Nephron progenitor cell (in vitro differentiated cells): ENCODE results near the gene RPUSD4.

ENCODE experiments used
- DNase-seq: peaks from one replicate; pipeline ENCODE4 v3.0.0; 2021
- H3K27ac Mint-ChIP-seq: 2 replicates; pipeline ENCODE4 v1.8.0; 2021; ENCODE audit warnings: mild to moderate bottlenecking, moderate library complexity, mixed read lengths
- H3K27me3 Mint-ChIP-seq: 2 replicates; pipeline ENCODE4 v1.8.0; 2021; ENCODE audit warnings: mild to moderate bottlenecking, low read depth, mixed read lengths; ENCODE audit not compliant: poor library complexity
- H3K36me3 Mint-ChIP-seq: 2 replicates; pipeline ENCODE4 v1.8.0; 2021; ENCODE audit warnings: low read depth, mixed read lengths
- H3K4me1 Mint-ChIP-seq: 2 replicates; pipeline ENCODE4 v1.8.0; 2021; ENCODE audit warnings: mixed read lengths
- H3K4me3 Mint-ChIP-seq: 2 replicates; pipeline ENCODE4 v1.8.0; 2021; ENCODE audit warnings: mild to moderate bottlenecking, moderate library complexity, mixed read lengths
- H3K9me3 Mint-ChIP-seq: 2 replicates; pipeline ENCODE4 v1.8.0; 2021; ENCODE audit warnings: mild to moderate bottlenecking, moderate library complexity, mixed read lengths
- TF ChIP-seq, protein P1 (sequence below): fragments of 200-600 bp; sonication (generic); IDR thresholded peaks from 2 replicates; pipeline ENCODE4 v1.5.0; 2021; ENCODE audit warnings: antibody characterized with exemption

Gene RPUSD4

GRCh38 chr11:126173257-126173656 lies 38.2 kb downstream of the RPUSD4 start:
- no peak overlapping the region for H3K4me3 Mint-ChIP-seq
- H3K27ac Mint-ChIP-seq, result no peak overlapping the region
- no peaks in the 10 kb centered on the region for H3K9me3 Mint-ChIP-seq
- DNase-seq, result no peak
- H3K4me1 Mint-ChIP-seq, result peaks cover 16% of the 10 kb centered on the region
- peaks cover 25% of the 10 kb centered on the region for H3K27me3 Mint-ChIP-seq
- H3K36me3 Mint-ChIP-seq, result peaks cover 3% of the 10 kb centered on the region
- TF ChIP-seq, protein P1, sequence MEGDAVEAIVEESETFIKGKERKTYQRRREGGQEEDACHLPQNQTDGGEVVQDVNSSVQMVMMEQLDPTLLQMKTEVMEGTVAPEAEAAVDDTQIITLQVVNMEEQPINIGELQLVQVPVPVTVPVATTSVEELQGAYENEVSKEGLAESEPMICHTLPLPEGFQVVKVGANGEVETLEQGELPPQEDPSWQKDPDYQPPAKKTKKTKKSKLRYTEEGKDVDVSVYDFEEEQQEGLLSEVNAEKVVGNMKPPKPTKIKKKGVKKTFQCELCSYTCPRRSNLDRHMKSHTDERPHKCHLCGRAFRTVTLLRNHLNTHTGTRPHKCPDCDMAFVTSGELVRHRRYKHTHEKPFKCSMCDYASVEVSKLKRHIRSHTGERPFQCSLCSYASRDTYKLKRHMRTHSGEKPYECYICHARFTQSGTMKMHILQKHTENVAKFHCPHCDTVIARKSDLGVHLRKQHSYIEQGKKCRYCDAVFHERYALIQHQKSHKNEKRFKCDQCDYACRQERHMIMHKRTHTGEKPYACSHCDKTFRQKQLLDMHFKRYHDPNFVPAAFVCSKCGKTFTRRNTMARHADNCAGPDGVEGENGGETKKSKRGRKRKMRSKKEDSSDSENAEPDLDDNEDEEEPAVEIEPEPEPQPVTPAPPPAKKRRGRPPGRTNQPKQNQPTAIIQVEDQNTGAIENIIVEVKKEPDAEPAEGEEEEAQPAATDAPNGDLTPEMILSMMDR, result no peak

DNA sequence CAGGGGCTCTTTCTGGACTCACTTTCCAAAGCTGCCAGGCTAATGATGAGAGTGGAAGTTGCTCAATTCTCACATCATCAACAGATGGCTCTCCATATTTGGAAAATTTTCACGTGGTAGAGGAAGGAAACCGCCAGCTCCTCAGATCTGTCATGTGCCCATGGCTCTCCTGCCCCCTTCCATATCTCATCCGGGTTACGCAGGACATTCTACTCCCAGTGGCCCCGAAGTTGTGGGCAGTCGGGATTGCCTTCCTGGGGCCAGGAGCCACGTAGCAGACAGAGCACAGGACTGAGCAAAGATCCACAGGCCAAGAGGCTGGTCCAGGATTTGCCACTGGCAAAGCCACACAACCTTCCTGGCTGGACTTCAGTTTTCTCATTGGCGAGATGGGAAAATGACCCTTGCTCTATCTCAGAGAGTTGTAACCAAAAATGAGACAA lies 38.8 kb downstream of the RPUSD4 start:
- H3K36me3 Mint-ChIP-seq, result peaks cover 3% of the 10 kb centered on the region
- H3K27me3 Mint-ChIP-seq, result peaks cover 26% of the 10 kb centered on the region
- TF ChIP-seq, protein P1, result no peak

DNA sequence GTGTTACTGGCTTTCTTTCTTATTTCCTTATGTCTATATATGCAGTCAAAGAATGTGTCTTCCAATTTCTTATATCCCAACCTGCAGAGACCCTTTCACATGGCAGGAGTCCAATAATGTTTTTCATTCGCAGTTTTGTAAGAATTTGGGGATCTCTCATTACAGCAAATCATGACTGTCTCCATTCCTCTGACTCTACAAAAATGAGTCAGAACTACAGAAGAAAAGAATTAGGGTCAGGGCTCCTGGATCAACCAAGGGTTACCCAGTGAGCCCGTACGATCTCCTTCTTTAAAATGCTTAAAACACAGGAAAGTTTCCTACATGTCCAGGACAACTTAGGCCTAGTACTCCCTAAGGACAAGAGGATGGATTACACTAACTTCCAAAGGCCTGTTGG lies 42.2 kb downstream of the RPUSD4 start:
- Mint-ChIP-seq H3K4me3 (no peak overlapping the region), H3K36me3 (no peaks in the 10 kb centered on the region), H3K27me3 (peaks cover 28% of the 10 kb centered on the region), H3K9me3 (no peaks in the 10 kb centered on the region), H3K27ac (no peak overlapping the region), H3K4me1 (peaks cover 51% of the 10 kb centered on the region)
- TF ChIP-seq, protein P1, result no peak
- no peak for DNase-seq

More for the DNA sequence above, 38.8 kb downstream of the RPUSD4 start:
- Mint-ChIP-seq H3K27ac (no peak overlapping the region), H3K4me3 (no peak overlapping the region), H3K4me1 (peaks cover 17% of the 10 kb centered on the region), H3K9me3 (no peaks in the 10 kb centered on the region)
- DNase-seq, result no peak

DNA sequence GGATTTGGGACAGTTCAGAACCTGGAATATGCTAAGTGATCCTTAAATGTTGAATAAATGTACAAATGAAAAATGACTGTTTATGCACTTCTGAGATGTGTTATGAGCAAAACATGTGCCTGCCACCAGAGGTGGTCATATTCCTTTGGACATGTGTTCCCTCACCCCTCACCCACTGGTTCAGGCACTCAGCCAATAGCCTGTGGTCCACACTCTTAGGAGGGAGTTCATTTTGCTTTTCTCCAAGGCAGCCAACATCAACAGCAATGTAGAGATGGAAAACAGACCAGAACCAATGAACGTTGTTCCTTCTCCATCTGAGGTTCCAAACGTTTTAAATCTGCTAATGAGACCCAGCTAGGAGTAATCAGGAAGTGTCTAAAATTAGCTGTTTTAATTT lies 44.0 kb downstream of the RPUSD4 start:
- peaks cover 21% of the 10 kb centered on the region for H3K27me3 Mint-ChIP-seq
- TF ChIP-seq, protein P1, result no peak
- no peak overlapping the region for H3K27ac Mint-ChIP-seq
- no peaks in the 10 kb centered on the region for H3K9me3 Mint-ChIP-seq
- H3K4me1 Mint-ChIP-seq, result peaks cover 69% of the 10 kb centered on the region
- peak overlapping the region; percentile 15 for H3K4me3 Mint-ChIP-seq
- H3K36me3 Mint-ChIP-seq, result no peaks in the 10 kb centered on the region
- DNase-seq, result no peak

DNA sequence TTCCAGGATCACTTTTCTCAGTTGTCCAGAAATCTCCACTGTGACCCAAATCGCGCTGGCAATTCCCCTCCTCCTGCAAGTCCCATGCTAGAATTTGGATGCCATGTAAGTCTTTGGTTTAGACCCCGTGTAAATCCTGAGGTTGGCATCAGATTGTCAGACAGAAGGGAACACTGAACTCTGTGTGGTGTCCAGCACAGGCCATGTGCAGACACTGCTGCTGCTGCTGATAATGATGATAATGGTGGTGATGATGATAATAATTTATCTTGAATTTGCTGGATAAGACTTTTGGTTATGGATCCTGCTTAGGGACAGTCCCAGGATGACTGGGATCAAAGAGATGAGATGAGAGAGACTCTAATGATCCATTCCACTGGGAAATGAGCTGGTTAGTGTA lies 45.0 kb downstream of the RPUSD4 start:
- TF ChIP-seq, protein P1, result no peak
- H3K4me1 Mint-ChIP-seq, result peaks cover 74% of the 10 kb centered on the region
- no peaks in the 10 kb centered on the region for H3K9me3 Mint-ChIP-seq
- no peaks in the 10 kb centered on the region for H3K36me3 Mint-ChIP-seq
- peaks cover 16% of the 10 kb centered on the region for H3K27me3 Mint-ChIP-seq
- H3K4me3 Mint-ChIP-seq, result peak overlapping the region; percentile 2
- DNase-seq, result no peak
- H3K27ac Mint-ChIP-seq, result peak overlapping the region; percentile 31

DNA sequence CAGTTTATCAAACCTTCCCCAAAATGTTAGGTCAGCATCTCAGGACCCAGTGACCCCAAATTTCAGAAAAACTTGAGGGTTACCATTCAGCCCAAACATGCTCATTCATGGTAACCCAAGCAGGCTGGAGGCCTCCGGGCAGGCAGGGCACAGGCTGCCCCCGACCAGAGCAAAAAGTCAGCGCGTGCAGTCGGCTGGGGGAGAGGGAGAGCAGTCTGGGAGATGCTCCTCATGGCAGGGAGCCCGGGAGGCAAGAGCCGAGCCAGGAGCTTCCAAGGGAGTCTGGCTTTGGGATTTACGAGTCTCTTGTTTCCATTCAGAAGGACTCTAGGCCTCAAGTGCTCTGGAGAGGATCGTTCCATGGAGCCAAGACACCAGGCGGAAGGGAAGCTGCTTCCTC lies 45.7 kb downstream of the RPUSD4 start:
- Mint-ChIP-seq H3K4me3 (peak overlapping the region; percentile 65), H3K36me3 (no peaks in the 10 kb centered on the region), H3K4me1 (peaks cover 74% of the 10 kb centered on the region), H3K9me3 (no peaks in the 10 kb centered on the region), H3K27me3 (peaks cover 12% of the 10 kb centered on the region), H3K27ac (peak overlapping the region; percentile 98)
- TF ChIP-seq, protein P1, result no peak
- DNase-seq, result no peak
